GM10266 (cell line): ENCODE measurements around the gene CTU2.

Experiments
- DNase-seq: peaks from one replicate; pipeline ENCODE4 v3.0.0; 2012; ENCODE audit errors: extremely low spot score
- TF ChIP-seq, protein P1 (sequence below): IDR thresholded peaks from 2 replicates; pipeline ENCODE4 v1.5.1; 2012; ENCODE audit warnings: mild to moderate bottlenecking, low read depth; ENCODE audit not compliant: control insufficient read depth, insufficient read depth; ENCODE audit errors: missing control alignments

The CTU2 gene

DNA sequence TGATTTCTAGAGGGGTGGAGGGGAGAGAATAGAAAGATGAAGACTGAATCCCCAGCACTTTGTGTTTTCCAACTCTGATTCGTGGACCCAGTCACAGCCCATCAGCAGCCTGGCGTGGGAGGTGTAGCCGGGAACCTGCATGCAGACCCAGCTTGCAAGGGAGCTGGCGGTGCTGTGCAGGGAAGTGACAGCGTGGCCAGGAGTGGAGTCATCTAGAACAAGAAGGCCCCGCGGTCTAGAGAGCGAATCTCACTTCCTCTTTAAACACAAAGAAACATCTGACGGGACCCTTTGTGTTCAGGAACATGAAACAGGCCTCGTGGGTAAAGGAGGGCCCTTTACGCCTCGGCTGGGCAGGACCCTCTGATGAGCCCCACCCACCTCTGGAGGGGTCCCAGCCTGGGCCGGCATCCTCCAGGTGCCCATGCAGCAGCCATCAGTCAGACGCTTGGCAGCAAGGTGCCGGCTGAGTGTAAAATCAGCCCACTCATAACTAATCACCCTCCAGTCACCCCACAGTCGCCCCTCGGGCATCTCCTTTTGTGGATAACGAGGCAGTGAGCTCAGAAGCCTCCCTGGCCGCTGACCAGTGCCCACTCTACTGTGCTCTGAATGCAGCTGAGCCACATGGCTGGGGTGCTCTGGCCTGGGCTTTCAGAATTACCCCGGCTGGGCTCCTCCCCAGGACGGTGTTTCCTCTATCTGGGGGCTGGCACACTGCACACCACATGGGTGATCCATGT, 24.4 kb upstream of the CTU2 start:
- TF ChIP-seq, protein P1, sequence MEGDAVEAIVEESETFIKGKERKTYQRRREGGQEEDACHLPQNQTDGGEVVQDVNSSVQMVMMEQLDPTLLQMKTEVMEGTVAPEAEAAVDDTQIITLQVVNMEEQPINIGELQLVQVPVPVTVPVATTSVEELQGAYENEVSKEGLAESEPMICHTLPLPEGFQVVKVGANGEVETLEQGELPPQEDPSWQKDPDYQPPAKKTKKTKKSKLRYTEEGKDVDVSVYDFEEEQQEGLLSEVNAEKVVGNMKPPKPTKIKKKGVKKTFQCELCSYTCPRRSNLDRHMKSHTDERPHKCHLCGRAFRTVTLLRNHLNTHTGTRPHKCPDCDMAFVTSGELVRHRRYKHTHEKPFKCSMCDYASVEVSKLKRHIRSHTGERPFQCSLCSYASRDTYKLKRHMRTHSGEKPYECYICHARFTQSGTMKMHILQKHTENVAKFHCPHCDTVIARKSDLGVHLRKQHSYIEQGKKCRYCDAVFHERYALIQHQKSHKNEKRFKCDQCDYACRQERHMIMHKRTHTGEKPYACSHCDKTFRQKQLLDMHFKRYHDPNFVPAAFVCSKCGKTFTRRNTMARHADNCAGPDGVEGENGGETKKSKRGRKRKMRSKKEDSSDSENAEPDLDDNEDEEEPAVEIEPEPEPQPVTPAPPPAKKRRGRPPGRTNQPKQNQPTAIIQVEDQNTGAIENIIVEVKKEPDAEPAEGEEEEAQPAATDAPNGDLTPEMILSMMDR: no peak
- peak; percentile 93 for DNase-seq

DNA sequence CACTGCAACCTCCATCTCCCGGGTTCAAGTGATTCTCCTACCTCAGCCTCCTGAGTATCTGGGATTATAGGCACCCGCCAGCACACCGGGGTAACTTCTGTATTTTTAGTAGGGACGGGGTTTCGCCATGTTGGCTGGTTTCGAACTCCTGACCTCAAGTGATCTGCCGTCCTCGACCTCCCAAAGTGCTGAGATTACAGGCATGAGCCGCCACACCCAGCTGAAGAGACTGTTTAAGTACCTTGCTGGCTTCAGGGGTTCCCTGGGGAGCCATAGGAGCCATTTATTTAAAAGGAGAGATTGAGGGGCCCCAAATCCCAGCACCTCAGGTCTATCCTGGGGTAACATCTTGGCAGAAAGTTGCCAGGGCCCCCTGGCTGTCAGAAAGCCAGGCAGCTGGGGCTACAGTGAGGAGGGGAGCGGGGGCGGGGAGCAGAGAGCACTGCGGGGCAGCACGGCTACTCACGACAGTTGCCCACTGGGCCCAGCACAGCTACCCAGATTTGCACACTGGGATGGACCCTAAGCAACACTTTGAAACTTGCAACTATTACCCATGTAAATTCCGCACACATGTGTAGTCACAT, 21.6 kb upstream of the CTU2 start:
- TF ChIP-seq, protein P1: no peak
- DNase-seq: no peak

DNA sequence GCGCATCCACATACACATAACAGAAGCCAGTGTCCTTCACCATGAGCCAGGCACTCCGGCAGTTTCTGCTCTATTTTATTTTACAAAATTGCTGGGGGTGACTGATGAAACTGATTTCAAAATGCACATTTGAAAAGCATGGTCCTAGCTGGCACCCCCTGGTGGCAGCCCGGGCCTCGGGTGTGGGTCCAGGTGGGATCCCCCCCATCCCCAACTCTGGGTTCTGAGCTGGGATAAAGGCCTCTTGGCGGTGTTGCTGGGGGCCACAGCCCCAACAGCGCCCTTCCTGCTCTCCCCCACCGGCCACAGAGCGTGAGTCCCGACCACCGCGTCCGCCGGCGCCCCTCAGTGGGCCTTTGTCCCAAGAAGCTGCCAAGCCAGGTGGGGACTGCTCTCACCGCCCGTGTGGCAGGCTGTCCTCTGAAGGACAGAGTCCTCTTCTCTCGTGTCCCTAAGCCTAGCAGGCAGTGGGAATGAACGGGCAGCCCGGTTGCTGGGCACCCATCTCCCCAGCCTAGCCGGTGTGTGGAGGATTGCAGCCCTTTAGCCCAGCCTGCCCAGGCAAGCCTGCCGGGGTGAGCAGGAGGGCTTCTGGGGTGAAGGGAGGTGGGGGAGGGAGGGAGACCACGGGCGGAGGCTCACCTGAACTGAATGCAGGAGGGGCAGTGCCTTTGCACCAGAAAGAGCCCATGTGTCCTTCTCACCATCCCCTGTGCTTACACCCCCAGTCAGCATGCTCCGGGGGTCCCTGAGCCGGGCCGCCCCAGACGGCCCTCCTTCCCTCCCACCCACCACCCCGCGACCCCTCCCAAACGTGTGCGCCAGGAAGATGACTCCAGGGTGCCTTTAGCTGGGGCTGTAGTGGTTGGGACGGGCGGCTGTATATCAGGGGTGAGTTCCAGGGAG, 20.9 kb upstream of the CTU2 start:
- TF ChIP-seq, protein P1: peak; percentile 50
- no peak for DNase-seq

DNA sequence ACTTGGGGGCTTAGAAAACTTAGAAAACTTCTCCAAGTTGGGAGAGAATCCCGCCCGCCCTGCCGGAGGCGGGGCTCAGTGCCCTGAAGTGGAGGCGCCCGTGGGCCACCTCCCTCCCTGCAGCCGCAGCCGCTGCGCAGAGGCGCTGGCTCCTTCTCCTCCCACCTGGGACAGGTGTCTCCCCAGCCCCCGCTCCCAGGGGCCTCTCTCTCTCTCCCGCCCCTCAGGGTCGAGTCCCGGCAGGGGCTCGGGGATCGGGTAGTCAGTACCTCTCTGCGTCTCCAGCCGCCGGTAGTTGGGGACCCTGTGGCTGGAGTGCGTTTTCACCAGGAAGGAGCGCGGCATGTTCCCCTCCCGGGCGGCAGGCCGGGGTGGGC, 20.3 kb upstream of the CTU2 start:
- DNase-seq: no peak
- TF ChIP-seq, protein P1: no peak

DNA sequence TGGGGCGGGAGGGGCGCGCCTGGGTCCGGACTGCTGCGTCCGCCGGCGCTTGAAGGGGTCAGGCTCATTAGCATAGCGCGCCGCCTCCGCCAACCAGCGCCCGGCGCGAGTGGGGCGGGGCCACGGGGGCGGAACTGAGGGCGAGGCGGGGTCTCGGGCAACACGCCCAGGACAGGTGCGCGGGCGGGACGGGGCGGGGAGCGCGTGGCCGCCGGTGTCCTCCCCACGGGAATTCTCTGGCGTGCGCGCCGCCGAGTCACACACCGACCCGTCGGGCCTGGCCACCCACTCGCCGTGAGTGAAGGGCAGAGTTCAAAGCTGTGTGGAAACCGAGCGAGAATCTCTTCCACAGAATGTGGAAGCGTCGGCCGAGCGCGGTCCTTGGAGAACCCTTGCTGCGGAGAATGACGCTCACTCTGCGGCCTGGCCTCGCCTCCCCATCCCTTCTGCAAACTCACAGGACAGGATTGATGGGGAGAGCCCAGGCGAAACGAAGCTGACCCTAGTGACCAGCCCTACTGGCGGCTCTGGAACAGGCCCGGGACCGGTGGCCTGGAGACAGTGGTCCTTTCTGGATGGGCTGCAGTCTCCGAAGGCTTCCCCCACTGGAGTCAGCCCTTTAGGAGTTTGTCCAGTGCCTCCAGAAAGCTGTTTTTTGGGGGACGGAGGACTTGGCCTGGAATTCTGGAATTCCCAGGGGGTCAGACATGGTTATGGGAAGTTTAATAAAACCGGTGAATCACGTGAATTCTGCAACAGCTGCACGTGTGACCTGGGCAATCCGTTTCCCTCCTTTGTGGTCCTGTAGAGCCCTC, 19.7 kb upstream of the CTU2 start, which contains the start of gene SNAI3:
Gene SNAI3 (minus strand): TSS at position 69 of the 815 bp plus-strand sequence. CDS start 101 bp downstream, outside the sequence.
- peak; percentile 95 for DNase-seq
- TF ChIP-seq, protein P1: no peak

DNA sequence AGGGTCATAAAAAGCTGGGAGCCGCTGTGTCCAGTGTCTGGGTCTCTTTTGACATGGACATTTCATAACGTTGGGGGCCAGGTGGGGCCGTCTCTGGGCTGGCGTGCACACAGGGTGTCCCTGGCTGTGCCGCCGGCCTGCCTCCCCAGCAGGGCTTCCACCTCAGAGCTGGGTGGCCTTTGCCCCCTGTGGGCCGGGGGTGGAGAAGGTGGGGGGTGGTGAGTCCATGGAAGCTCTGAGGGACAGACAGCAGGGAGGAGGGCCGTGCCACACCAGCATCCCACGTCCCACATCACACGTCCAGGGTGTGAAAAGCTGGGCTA, 19.1 kb upstream of the CTU2 start:
- no peak for DNase-seq
- TF ChIP-seq, protein P1: no peak
